Endothelial cell (in vitro differentiated cells): ENCODE measurements around the gene PIGM. TPM values are rescaled to one million over a fixed set of nuclear protein-coding genes. Genes with fewer than 3 reads are reported as not detected.

ENCODE experiments used
- DNase-seq: peaks from one replicate; pipeline ENCODE4 v3.0.0; 2021; ENCODE audit warnings: low spot score
- H3K27ac Mint-ChIP-seq: one replicate; pipeline ENCODE4 v1.8.0; 2021; ENCODE audit warnings: mixed read lengths, inconsistent platforms; ENCODE audit not compliant: unreplicated experiment
- H3K27me3 Mint-ChIP-seq: one replicate; pipeline ENCODE4 v1.8.0; 2021; ENCODE audit warnings: mild to moderate bottlenecking, moderate library complexity, mixed read lengths, inconsistent platforms; ENCODE audit not compliant: unreplicated experiment
- H3K36me3 Mint-ChIP-seq: one replicate; pipeline ENCODE4 v1.8.0; 2021; ENCODE audit warnings: mild to moderate bottlenecking, low read depth, mixed read lengths, inconsistent platforms; ENCODE audit not compliant: unreplicated experiment
- H3K4me1 Mint-ChIP-seq: one replicate; pipeline ENCODE4 v1.8.0; 2021; ENCODE audit warnings: mild to moderate bottlenecking, mixed read lengths, inconsistent platforms; ENCODE audit not compliant: unreplicated experiment
- H3K4me3 Mint-ChIP-seq: one replicate; pipeline ENCODE4 v1.8.0; 2021; ENCODE audit warnings: mild to moderate bottlenecking, mixed read lengths, inconsistent platforms; ENCODE audit not compliant: unreplicated experiment
- H3K9me3 Mint-ChIP-seq: one replicate; pipeline ENCODE4 v1.8.0; 2021; ENCODE audit warnings: mixed read lengths, inconsistent platforms; ENCODE audit not compliant: unreplicated experiment
- CTCF ChIP-seq: fragments of 200-600 bp; sonication (generic); IDR thresholded peaks from one replicate; pipeline ENCODE4 v1.5.0; 2021; ENCODE audit warnings: antibody characterized with exemption; ENCODE audit not compliant: unreplicated experiment
- total RNA-seq: library from RNA; stranded (reverse); fragmentation: NEBNext Ultra II Directional; extraction: Animal tissue kit (Norgen Biotek cat#: 25700); gene quantifications from one replicate; pipeline ENCODE4 v1.2.1, GENCODE V29; 2021; ENCODE audit not compliant: unreplicated experiment

Gene PIGM
- total RNA-seq, 1 donor from 2014 or later: 6.0 TPM

GRCh38 chr1:159981351-159982055, 50.3 kb downstream of the PIGM start:
- DNase-seq: no peak
- Mint-ChIP-seq H3K27ac (no peak overlapping the region), H3K4me1 (peaks cover 10% of the 10 kb centered on the region), H3K9me3 (no peaks in the 10 kb centered on the region), H3K27me3 (peaks cover 8% of the 10 kb centered on the region), H3K4me3 (no peak overlapping the region), H3K36me3 (peaks cover 5% of the 10 kb centered on the region)
- no peak for TF ChIP-seq CTCF

- Mint-ChIP-seq H3K4me1 (peaks cover 8% of the 10 kb centered on the region), H3K27ac (no peak overlapping the region), H3K9me3 (no peaks in the 10 kb centered on the region), H3K4me3 (no peak overlapping the region), H3K36me3 (peaks cover 5% of the 10 kb centered on the region), H3K27me3 (peaks cover 8% of the 10 kb centered on the region)
- TF ChIP-seq CTCF: no peak
- DNase-seq: no peak
These were observed 51.0 kb downstream of the PIGM start for GRCh38 chr1:159980786-159981185.

GRCh38 chr1:159980076-159980475, 51.7 kb downstream of the PIGM start:
- Mint-ChIP-seq H3K27me3 (peaks cover 8% of the 10 kb centered on the region), H3K27ac (no peak overlapping the region), H3K9me3 (no peaks in the 10 kb centered on the region), H3K36me3 (peaks cover 5% of the 10 kb centered on the region), H3K4me1 (peaks cover 4% of the 10 kb centered on the region), H3K4me3 (no peak overlapping the region)
- no peak for DNase-seq
- no peak for TF ChIP-seq CTCF

- H3K4me3 Mint-ChIP-seq: no peak overlapping the region
- H3K9me3 Mint-ChIP-seq: no peaks in the 10 kb centered on the region
- no peak for DNase-seq
- H3K36me3 Mint-ChIP-seq: peaks cover 5% of the 10 kb centered on the region
- no peak overlapping the region for H3K27ac Mint-ChIP-seq
- H3K27me3 Mint-ChIP-seq: peaks cover 8% of the 10 kb centered on the region
- H3K4me1 Mint-ChIP-seq: no peaks in the 10 kb centered on the region
- TF ChIP-seq CTCF: no peak
These were observed 52.5 kb downstream of the PIGM start for GRCh38 chr1:159979257-159979656.

- peaks cover 8% of the 10 kb centered on the region for H3K27me3 Mint-ChIP-seq
- no peak overlapping the region for H3K27ac Mint-ChIP-seq
- peaks cover 5% of the 10 kb centered on the region for H3K36me3 Mint-ChIP-seq
- no peak overlapping the region for H3K4me3 Mint-ChIP-seq
- DNase-seq: no peak
- TF ChIP-seq CTCF: no peak
- H3K9me3 Mint-ChIP-seq: no peaks in the 10 kb centered on the region
- H3K4me1 Mint-ChIP-seq: no peaks in the 10 kb centered on the region
These were observed 53.7 kb downstream of the PIGM start for GRCh38 chr1:159978107-159978398.
